HFF-Myc (cell line): Measurements from ENCODE around the gene NCR2.
A peak's percentile ranks its signal among the peaks of the same experiment; 100 is the strongest.

Experiments
- DNase-seq: peaks from one replicate; pipeline ENCODE4 v3.0.0-alpha.2; 2011; ENCODE audit warnings: low read depth; ENCODE audit errors: extremely low read depth
- H3K4me3 ChIP-seq: replicated peaks from 2 replicates; pipeline ENCODE4 v1.5.1; 2011; ENCODE audit warnings: low read depth, mild to moderate bottlenecking, control low read depth, low read length
- CTCF ChIP-seq: IDR thresholded peaks from 2 replicates; pipeline ENCODE4 v1.5.1; 2012; ENCODE audit warnings: mild to moderate bottlenecking, low read depth, low read length, control low read depth; ENCODE audit errors: missing control alignments

The NCR2 gene

GRCh38 chr6:41318261-41318653 is 17.2 kb upstream of the NCR2 start:
- no peak for DNase-seq
- TF ChIP-seq CTCF: no peak
- no peak overlapping the region for H3K4me3 ChIP-seq

GRCh38 chr6:41318654-41319565 is 16.5 kb upstream of the NCR2 start:
- peak; percentile 69 for DNase-seq
- TF ChIP-seq CTCF: peak; percentile 99
- no peak overlapping the region for H3K4me3 ChIP-seq

- DNase-seq: no peak
- no peak overlapping the region for H3K4me3 ChIP-seq
- no peak for TF ChIP-seq CTCF
These were observed 14.2 kb upstream of the NCR2 start for GRCh38 chr6:41321183-41321582.

GRCh38 chr6:41325446-41326066 is 9.9 kb upstream of the NCR2 start:
- DNase-seq: no peak
- no peak overlapping the region for H3K4me3 ChIP-seq
- TF ChIP-seq CTCF: no peak

- no peak for DNase-seq
- H3K4me3 ChIP-seq: no peak overlapping the region
- TF ChIP-seq CTCF: no peak
These were observed 9.3 kb upstream of the NCR2 start for GRCh38 chr6:41326092-41326491.

- no peak overlapping the region for H3K4me3 ChIP-seq
- TF ChIP-seq CTCF: no peak
- DNase-seq: no peak
These were observed 8.2 kb upstream of the NCR2 start for GRCh38 chr6:41327177-41327576.
